Adipocyte (in vitro differentiated cells): ENCODE data around the gene ALMS1.

Experiments used
- DNase-seq: peaks from one replicate; pipeline ENCODE4 v3.0.0-alpha.2; 2015; ENCODE audit warnings: low read depth
- H3K27me3 ChIP-seq: replicated peaks from 2 replicates; pipeline ENCODE4 v1.7.0; 2013; ENCODE audit warnings: mild to moderate bottlenecking, low read length, moderate library complexity; ENCODE audit not compliant: control insufficient read depth, insufficient read depth
- H3K36me3 ChIP-seq: 2 replicates; pipeline ENCODE4 v1.7.0; 2013; ENCODE audit warnings: low read length, mild to moderate bottlenecking, moderate library complexity; ENCODE audit not compliant: control insufficient read depth, insufficient read depth, severe bottlenecking
- H3K4me1 ChIP-seq: 2 replicates; pipeline ENCODE4 v1.7.0; 2013; ENCODE audit warnings: mild to moderate bottlenecking, low read length, moderate library complexity; ENCODE audit not compliant: control insufficient read depth, insufficient read depth
- H3K4me3 ChIP-seq: 2 replicates; pipeline ENCODE4 v1.7.0; 2013; ENCODE audit warnings: mild to moderate bottlenecking, low read length, moderate library complexity
- H3K9ac ChIP-seq: 2 replicates; pipeline ENCODE4 v1.7.0; 2013; ENCODE audit warnings: mild to moderate bottlenecking, low read length, moderate library complexity
- H3K9me3 ChIP-seq: 2 replicates; pipeline ENCODE4 v1.7.0; 2013; ENCODE audit warnings: mild to moderate bottlenecking, low read length, moderate library complexity; ENCODE audit not compliant: control insufficient read depth

Gene ALMS1

GRCh38 chr2:73652348-73652747, 266.7 kb downstream of the ALMS1 start:
- peaks cover 4% of the 10 kb centered on the region for H3K27me3 ChIP-seq
- H3K36me3 ChIP-seq, result no peaks in the 10 kb centered on the region
- no peak for DNase-seq
- H3K9ac ChIP-seq, result no peak overlapping the region
- no peaks in the 10 kb centered on the region for H3K9me3 ChIP-seq
- no peak overlapping the region for H3K4me3 ChIP-seq
- H3K4me1 ChIP-seq, result no peaks in the 10 kb centered on the region

GRCh38 chr2:73654175-73654574, 268.5 kb downstream of the ALMS1 start:
- H3K27me3 ChIP-seq, result peaks cover 4% of the 10 kb centered on the region
- H3K4me1 ChIP-seq, result no peaks in the 10 kb centered on the region
- peaks cover 4% of the 10 kb centered on the region for H3K9me3 ChIP-seq
- DNase-seq, result no peak
- H3K9ac ChIP-seq, result no peak overlapping the region
- H3K4me3 ChIP-seq, result no peak overlapping the region
- no peaks in the 10 kb centered on the region for H3K36me3 ChIP-seq
